Thymus (tissue), 11 donors: ENCODE results near the gene SIRPB2. TPM values are rescaled to one million over a fixed set of nuclear protein-coding genes. Genes with fewer than 3 reads are reported as not detected.

ENCODE experiments used
- DNase-seq, 9 donors: peaks; one replicate each; pipeline ENCODE4 v3.0.0-alpha.2; 2013; ENCODE audit warnings: low spot score in 9 of 9, low read depth in 6 of 9, missing footprints in 1 of 9
- H3K27ac ChIP-seq, 2 donors: one replicate each; pipeline ENCODE4 v1.5.1; 2013; ENCODE audit warnings: control low read depth in 1 of 2, low read depth in 1 of 2, low read length in 1 of 2, mild to moderate bottlenecking in 1 of 2, moderate library complexity in 1 of 2
- H3K27me3 ChIP-seq, 2 donors: one replicate each; pipeline ENCODE4 v1.5.1; 2013; ENCODE audit warnings: low read length in 1 of 2; ENCODE audit not compliant: control insufficient read depth in 2 of 2, insufficient read depth in 1 of 2
- H3K36me3 ChIP-seq, 2 donors: one replicate each; pipeline ENCODE4 v1.5.1; 2013; ENCODE audit warnings: low read length in 1 of 2, mild to moderate bottlenecking in 1 of 2, moderate library complexity in 1 of 2; ENCODE audit not compliant: control insufficient read depth in 2 of 2, insufficient read depth in 2 of 2
- H3K4me1 ChIP-seq, 2 donors: one replicate each; pipeline ENCODE4 v1.5.1; 2013; ENCODE audit warnings: low read length in 2 of 2; ENCODE audit not compliant: control insufficient read depth in 2 of 2, insufficient read depth in 2 of 2
- H3K4me3 ChIP-seq, 2 donors: one replicate each; pipeline ENCODE4 v1.5.1; 2013; ENCODE audit warnings: low read length in 2 of 2, control low read depth in 1 of 2, mild to moderate bottlenecking in 1 of 2
- H3K9me3 ChIP-seq, 2 donors: one replicate each; pipeline ENCODE4 v1.5.1; 2013; ENCODE audit warnings: low read length in 1 of 2, mild to moderate bottlenecking in 1 of 2; ENCODE audit not compliant: control insufficient read depth in 2 of 2, insufficient read depth in 1 of 2
- WGBS: extraction: QIAGEN DNeasy Blood & Tissue Kit; methylation state at CpG from one replicate; pipeline ENCODE4 v1.1.7; 2013; 5-methylcytosine and 5-hydroxymethylcytosine counted together
- polyA plus RNA-seq: library from polyadenylated mRNA; stranded (reverse); fragments of 200-250 nt; gene quantifications from one replicate; pipeline ENCODE4 v1.2.3, GENCODE V29; 2013
- total RNA-seq: library from RNA; stranded (reverse); fragments of 120-200 nt; gene quantifications from one replicate; pipeline ENCODE4 v1.2.4, GENCODE V29; 2013
- donor health status: healthy.

The SIRPB2 gene
- total and polyA plus RNA-seq, 2 donors: 1.2 to 1.7 TPM

- Histone ChIP-seq H3K36me3 (no peaks in the 10 kb centered on the region), H3K9me3 (no peaks in the 10 kb centered on the region), H3K4me3 (no peak overlapping the region), H3K27me3 (no peaks in the 10 kb centered on the region), H3K27ac (no peak overlapping the region), H3K4me1 (no peaks in the 10 kb centered on the region)
- 83% methylated on average over 1 of the region's 1 CpG for WGBS
- no peak for DNase-seq
Observed at GRCh38 chr20:1528811-1529210, 37.6 kb upstream of the SIRPB2 start.

DNA sequence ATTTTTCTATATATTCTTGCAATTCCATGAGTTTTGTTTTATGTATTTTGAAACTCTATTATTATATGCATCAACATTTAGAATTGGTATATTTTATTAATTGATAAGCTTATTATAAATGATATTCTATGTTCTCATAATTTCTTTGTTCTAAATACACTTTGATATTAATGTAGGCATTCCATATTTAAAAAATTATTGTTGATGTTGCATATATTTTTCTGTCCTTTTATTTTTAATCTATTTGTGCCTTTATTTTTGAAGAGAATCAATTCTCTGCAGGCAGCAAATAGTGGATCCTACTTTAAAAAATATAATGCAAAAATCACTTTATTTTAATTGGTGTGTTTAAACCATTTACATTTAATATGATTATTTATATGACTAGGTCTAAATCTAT lies 36.7 kb upstream of the SIRPB2 start:
- Histone ChIP-seq H3K36me3 (no peaks in the 10 kb centered on the region), H3K4me1 (no peaks in the 10 kb centered on the region), H3K27ac (no peak overlapping the region), H3K27me3 (no peaks in the 10 kb centered on the region), H3K4me3 (no peak overlapping the region), H3K9me3 (no peaks in the 10 kb centered on the region)
- DNase-seq: no peak

GRCh38 chr20:1526896-1527295 lies 35.7 kb upstream of the SIRPB2 start:
- H3K27ac ChIP-seq: no peak overlapping the region
- DNase-seq: no peak
- H3K27me3 ChIP-seq: no peaks in the 10 kb centered on the region
- H3K9me3 ChIP-seq: no peaks in the 10 kb centered on the region
- no peaks in the 10 kb centered on the region for H3K36me3 ChIP-seq
- H3K4me3 ChIP-seq: no peak overlapping the region
- no peaks in the 10 kb centered on the region for H3K4me1 ChIP-seq

- Histone ChIP-seq H3K27me3 (no peaks in the 10 kb centered on the region), H3K9me3 (no peaks in the 10 kb centered on the region), H3K27ac (no peak overlapping the region), H3K36me3 (no peaks in the 10 kb centered on the region), H3K4me3 (no peak overlapping the region), H3K4me1 (no peaks in the 10 kb centered on the region)
- WGBS: 97% methylated on average over 1 of the region's 1 CpG
- DNase-seq: no peak
Observed at GRCh38 chr20:1526310-1526709, 35.1 kb upstream of the SIRPB2 start.

DNA sequence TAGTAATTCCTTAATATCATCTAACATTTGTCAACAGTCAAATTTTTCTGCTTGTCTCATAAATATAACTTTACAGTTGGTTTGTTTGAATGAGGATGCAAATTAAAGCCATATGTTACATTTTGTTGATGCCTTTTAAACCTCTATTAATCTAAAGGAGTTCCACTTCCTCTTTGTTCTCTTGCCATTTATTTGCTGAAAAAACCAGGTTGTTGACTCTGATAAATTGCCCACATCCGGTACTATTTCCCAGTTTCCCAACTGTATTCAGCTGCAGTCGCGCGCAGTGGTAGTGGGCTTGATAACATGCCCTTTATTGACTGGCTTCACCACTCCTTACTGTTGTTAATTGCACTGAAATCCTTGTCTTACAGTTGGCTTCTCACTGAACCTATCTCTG lies 32.8 kb upstream of the SIRPB2 start:
- Histone ChIP-seq H3K4me3 (no peak overlapping the region), H3K36me3 (no peaks in the 10 kb centered on the region), H3K9me3 (no peaks in the 10 kb centered on the region), H3K27ac (no peak overlapping the region), H3K27me3 (no peaks in the 10 kb centered on the region), H3K4me1 (no peaks in the 10 kb centered on the region)
- peak in 1 of 9 donors; percentile 33 for DNase-seq
- WGBS: 4% methylated on average over 4 of the region's 4 CpGs

GRCh38 chr20:1517010-1517409 lies 25.8 kb upstream of the SIRPB2 start:
- Histone ChIP-seq H3K27me3 (no peaks in the 10 kb centered on the region), H3K9me3 (no peaks in the 10 kb centered on the region), H3K36me3 (no peaks in the 10 kb centered on the region), H3K4me1 (no peaks in the 10 kb centered on the region), H3K4me3 (no peak overlapping the region), H3K27ac (no peak overlapping the region)
- WGBS: 93% methylated on average over 5 of the region's 5 CpGs
- no peak for DNase-seq

DNA sequence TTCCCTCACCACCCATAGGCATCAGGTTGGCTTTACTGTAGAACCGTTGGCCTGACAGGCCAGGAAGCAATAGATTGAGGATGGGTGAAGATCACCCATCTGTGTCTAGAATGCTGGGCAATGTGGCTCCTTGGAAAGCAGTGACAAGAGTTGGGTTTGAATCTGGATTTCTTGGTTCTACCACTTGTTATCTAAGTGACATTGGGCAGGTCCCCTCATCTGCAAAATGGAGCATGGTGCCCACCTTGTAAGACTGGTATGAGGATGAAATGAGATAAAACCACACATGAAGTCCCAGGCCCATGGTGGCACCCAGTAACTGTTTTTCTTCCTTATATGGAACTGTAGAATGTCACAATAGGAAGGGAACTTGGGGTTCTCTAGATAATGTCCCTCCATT lies 22.6 kb upstream of the SIRPB2 start:
- no peaks in the 10 kb centered on the region for H3K27me3 ChIP-seq
- DNase-seq: no peak
- H3K4me1 ChIP-seq: no peaks in the 10 kb centered on the region
- 98% methylated on average over 1 of the region's 1 CpG for WGBS
- no peak overlapping the region for H3K27ac ChIP-seq
- no peaks in the 10 kb centered on the region for H3K9me3 ChIP-seq
- H3K36me3 ChIP-seq: no peaks in the 10 kb centered on the region
- no peak overlapping the region for H3K4me3 ChIP-seq

GRCh38 chr20:1509237-1509636 lies 18.0 kb upstream of the SIRPB2 start:
- Histone ChIP-seq H3K4me3 (no peak overlapping the region), H3K27ac (no peak overlapping the region), H3K9me3 (no peaks in the 10 kb centered on the region), H3K4me1 (no peaks in the 10 kb centered on the region), H3K27me3 (no peaks in the 10 kb centered on the region), H3K36me3 (no peaks in the 10 kb centered on the region)
- 20% methylated on average over 9 of the region's 9 CpGs for WGBS
- peak in 2 of 9 donors; percentile 21 to 53 for DNase-seq

DNA sequence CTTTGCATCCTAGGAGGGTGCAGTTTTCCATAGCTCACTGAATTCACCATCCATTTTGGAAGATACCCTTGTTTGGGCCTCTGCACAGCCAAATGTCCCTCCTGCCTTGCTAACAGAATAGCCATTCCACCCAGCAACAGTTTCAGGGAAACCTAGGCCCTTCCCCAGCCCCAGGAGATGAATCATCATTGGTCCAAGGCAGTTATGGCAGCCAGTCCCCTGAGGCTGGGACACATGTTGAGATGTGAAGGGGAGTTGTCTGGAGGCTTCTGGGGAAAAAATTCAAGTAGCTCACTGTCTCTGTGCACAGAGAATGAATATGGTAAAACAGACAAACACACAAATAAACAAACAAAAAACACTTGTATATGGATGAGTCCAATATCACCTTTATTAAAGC lies 17.4 kb upstream of the SIRPB2 start:
- Histone ChIP-seq H3K27me3 (no peaks in the 10 kb centered on the region), H3K9me3 (no peaks in the 10 kb centered on the region), H3K4me1 (no peaks in the 10 kb centered on the region), H3K4me3 (no peak overlapping the region), H3K27ac (no peak overlapping the region), H3K36me3 (no peaks in the 10 kb centered on the region)
- no peak for DNase-seq

- Histone ChIP-seq H3K27me3 (no peaks in the 10 kb centered on the region), H3K4me3 (no peak overlapping the region), H3K27ac (no peak overlapping the region), H3K9me3 (no peaks in the 10 kb centered on the region), H3K4me1 (no peaks in the 10 kb centered on the region), H3K36me3 (no peaks in the 10 kb centered on the region)
- WGBS: 96% methylated on average over 3 of the region's 3 CpGs
- DNase-seq: no peak
Observed at GRCh38 chr20:1507276-1507675, 16.1 kb upstream of the SIRPB2 start.
